DMS153 treated with DMSO at 0.1 percent for 48 hours (cell line): ENCODE data around the gene TAC4.
A peak's percentile ranks its signal among the peaks of the same experiment; 100 is the strongest.

ENCODE experiments used
- DNase-seq: peaks from one replicate; lab custom pipeline; 2025; ENCODE audit not compliant: unreplicated experiment; lab: John Stamatoyannopoulos, UW

The TAC4 gene

DNA sequence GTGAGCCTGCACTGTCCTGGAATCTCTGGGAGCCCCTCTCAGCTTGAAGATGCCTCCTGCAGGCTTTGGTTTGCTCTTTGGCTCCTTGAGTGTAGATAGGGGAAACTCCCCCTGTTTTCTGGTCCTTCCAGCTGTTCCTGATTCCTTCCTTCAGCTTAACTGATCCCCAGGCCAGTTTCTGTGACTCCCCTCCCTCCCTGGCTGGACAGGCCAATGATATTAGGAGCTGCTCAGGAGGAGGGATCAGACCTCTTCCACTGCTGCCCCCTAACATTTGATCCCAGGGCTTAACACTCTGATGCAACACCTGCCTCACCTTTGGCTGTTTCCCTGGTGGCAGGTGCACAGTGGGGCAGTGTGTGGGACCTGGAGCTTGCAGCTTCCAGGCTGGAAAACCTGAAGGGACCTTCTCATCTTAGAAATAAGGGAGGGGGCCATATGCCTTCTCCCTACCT is at the start of gene TAC4:
Gene TAC4 (minus strand): TSS at position 51 of the 455 bp plus-strand sequence. CDS start 52 bp downstream, outside the sequence.
- no peak for DNase-seq

DNA sequence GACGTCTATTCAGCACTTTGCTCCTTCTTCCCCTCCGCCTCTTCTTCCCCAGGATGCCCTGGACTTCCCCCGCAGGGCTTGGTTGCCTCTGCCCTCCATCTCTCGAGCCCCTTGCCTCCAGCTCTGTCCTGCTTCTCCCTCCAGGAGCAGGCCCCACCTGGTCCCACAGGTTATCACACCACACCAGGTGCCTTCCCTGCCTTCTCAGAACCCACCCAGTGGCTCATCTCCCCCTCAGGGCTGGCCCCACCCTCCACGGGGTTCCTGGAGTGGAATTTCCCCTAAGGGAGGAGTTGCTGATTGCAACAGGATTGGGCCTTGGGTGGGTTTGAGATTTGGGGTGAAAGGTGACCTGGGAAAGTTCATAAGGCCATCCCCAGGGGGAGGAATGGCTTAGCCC is 49.0 kb upstream of the TAC4 start:
- no peak for DNase-seq

GRCh38 chr17:49896222-49896621 is 48.4 kb upstream of the TAC4 start:
- no peak for DNase-seq

DNA sequence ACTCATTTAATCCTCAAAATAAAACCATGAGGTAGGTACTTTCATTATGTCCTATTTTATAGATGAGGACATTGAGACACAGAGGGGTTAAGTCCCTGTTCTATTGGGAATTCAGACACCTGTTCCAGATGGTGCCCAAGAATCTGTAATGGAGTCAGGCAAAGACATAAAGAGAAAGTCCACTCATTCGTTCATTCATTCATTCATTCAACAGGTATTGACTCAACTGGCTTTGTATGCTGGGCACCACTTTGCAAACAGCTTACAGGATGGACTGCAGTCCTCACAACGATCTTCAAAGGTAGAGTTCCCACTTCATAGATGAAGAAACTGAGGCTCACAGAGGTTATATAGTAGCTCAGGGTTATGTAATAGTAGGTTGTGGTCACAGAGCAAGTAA is 47.9 kb upstream of the TAC4 start:
- DNase-seq: no peak

- no peak for DNase-seq
These were observed 46.9 kb upstream of the TAC4 start for GRCh38 chr17:49894761-49895160.

GRCh38 chr17:49891694-49892389 is 44.0 kb upstream of the TAC4 start:
- no peak for DNase-seq

DNA sequence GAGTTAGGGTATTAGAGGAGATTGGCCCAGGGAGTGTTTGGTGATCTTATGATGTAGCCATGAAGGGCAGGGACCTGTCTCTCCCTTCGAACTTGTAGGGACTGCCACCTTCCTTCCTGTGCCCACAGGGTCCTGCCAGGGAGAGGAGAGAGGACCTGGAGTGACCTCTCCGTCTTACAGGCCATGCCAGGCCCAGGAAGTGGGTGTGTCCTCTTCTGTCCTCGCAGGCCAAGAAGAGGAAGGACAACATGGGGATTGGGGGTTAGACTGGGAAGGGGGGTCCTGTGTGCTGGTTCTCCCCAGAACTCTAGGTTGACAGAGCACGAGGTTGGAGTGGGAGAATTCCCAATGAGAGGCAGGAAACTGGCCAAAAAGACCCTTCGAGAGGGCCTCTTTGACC is 43.4 kb upstream of the TAC4 start:
- no peak for DNase-seq

GRCh38 chr17:49890852-49891251 is 43.0 kb upstream of the TAC4 start:
- DNase-seq: no peak

DNA sequence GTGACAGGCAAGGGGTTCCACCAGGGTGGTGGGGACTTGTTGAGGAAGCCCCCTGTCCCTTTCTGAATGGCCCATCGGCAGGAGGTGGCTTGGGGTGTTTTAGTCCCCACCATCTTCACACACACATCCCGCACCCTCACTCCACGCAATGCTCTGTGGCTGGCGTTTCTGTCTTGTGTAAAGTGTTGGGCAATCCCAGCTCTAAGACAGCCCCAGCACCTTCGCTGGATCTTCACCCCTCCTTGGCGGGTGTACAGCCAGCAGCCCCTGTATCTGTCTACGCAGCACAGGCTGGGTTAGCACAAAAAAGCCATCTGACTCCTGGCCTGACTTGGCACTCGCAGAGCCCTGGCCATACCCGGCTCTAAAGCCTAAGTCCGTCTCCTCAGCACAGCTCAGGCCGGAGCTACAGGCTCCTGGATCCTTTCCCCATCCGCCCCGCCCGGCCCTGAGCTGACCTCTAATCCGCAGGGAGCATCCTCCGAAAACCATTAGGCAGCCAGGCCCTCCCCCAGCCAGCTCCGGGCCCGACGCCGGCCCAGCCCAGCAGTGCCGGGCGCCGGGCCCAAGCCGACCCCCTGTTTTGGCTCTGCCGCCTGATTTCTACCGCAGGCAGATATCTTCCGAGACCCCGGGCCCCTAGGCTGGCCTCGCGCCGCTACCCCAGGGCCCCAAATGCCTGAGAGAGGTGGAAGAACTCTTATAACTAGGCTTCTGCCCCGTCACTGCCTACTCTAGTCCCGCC is 42.4 kb upstream of the TAC4 start:
- no peak for DNase-seq

- DNase-seq: no peak
These were observed 41.6 kb upstream of the TAC4 start for GRCh38 chr17:49889500-49889899.

DNA sequence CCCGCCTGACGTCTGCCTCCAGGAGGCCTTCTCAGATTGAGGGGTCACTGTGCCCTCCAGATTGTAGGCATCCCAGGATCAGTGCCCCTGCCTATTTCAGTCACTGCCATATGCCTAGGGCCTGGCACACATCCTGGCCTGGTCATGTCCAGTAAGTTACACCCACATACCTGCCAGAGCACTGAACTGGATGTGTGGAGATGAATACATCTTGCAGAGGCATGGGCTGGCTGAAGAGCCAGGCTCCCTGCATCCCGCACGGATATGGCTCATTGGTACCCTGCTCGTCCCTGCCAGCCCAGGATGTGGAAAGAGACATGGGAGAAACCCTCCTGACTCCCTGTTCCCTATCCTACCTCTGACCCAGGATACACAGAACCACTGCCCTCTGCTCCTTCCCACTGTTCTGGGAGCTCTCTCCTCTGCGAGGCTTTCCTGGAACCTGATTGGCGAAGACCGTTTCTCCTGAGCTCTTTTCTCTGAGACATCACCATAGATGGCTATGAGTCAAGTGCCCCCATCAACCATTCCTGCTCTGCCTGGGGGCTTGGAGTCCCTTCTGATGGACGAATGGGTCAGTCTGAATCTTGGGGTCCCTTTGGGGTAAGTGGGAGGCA is 40.0 kb upstream of the TAC4 start:
- DNase-seq: no peak

DNA sequence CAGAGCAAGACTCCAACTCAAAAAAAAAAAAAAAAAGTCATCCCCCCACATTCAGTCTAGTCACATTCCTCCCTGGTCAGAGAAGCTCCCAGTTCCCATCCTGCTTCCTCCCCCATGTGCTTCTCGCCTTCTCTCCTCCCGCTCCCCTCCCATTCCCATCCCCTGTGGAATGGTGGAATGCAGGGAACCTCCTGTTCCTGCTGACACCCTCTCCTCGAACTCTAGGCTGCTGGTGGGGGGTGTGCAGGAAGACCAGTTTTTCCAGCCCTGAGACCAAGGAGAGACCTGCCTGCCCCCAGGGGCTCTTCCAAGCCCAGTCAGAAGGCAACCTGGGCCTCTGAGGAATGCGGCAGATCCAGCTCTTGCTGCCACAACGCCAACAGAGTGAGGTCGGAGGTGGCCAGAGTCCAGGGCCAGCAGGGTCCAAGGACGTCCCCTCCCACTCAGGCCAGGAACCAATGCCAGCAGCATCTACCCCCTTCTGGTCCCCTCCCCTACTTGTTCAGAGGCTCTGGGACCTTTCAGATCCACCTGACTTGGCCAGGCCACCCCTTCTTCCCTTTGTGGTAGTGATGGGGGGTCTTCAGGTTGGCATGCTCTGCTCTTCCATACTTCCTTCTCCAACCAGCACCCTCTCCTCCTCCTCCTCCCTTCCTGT is 39.3 kb upstream of the TAC4 start:
- no peak for DNase-seq

DNA sequence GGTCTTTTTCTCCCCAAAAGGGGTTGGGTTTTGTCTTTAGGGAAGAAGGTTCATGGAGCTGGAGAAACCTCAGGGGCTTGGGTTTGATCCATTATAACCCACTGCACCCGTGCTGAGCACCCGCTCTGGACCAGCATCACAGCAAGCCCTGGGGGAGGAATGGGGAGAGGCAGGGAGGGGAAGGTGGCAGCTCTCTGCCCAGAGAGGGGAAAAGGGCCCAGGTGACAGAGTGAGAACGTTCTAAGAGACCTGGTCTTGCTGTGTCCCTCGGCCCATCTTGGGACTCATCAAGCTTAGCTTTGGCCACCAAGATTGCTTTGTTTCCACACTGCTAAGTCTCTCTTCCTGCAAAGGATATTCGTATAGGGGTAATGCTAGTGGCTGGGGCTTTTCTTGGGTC is 38.2 kb upstream of the TAC4 start:
- no peak for DNase-seq

GRCh38 chr17:49882434-49882833 is 34.6 kb upstream of the TAC4 start:
- no peak for DNase-seq

DNA sequence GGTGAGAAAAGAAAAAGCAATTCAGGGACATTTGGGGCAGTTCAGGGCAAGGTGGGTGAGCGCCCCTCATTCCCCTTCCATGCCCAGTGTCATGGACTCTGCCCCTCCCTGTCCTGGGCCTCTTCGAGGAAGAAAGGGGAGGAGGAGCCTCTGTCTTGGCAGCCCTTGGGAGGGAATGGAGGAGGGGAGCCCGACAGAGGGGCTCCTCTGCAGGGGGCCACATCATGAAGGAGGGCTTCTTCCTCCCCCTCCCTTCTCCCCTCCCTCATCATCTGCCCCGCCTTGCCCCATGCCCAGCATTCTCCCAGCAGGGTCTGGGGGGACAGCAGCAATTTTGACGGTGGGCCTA is 33.2 kb upstream of the TAC4 start:
- DNase-seq: no peak

GRCh38 chr17:49880291-49881053 is 32.6 kb upstream of the TAC4 start:
- DNase-seq: peak; percentile 28

GRCh38 chr17:49878931-49879904 is 31.3 kb upstream of the TAC4 start:
- DNase-seq: no peak

GRCh38 chr17:49875685-49876084 is 27.8 kb upstream of the TAC4 start:
- DNase-seq: no peak

DNA sequence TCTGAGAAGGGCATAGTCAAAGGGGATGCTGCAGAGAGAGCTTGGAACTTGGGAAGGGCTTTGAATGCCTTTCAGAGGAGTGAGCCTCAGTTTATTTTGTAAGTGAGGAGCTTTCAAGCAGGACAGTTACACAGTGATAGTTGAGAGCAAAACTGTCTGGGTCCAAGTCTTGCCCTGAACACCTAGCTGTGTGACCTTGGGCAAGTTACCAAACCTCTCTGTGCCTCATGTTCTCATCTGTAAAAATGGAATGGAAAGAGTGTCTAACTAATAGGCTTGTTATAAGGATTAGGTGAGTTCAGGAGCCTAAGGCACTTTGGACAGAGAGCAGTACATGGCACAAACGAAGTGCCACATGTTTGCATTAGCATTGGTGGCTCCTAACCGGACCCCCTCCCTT is 27.0 kb upstream of the TAC4 start:
- no peak for DNase-seq

GRCh38 chr17:49873926-49874325 is 26.1 kb upstream of the TAC4 start:
- no peak for DNase-seq
